Right lobe of liver (tissue), 6 donors: ENCODE results near the gene MAP2. TPM values are rescaled to one million over a fixed set of nuclear protein-coding genes. Genes with fewer than 3 reads are reported as not detected.

ENCODE experiments used
- ATAC-seq, 4 donors: fragments of 200-7000 bp; cut with Tn5 transposase; one replicate each; pipeline ENCODE4 v1.9.1; 2020; ENCODE audit warnings: mild to moderate bottlenecking in 4 of 4, moderate library complexity in 4 of 4
- DNase-seq, 3 donors: peaks; one replicate each; pipeline ENCODE4 v3.0.0-alpha.2; 2020
- H3K27ac ChIP-seq, 3 donors: fragments of 200-600 bp; one replicate each; pipeline ENCODE4 v1.8.0; 2022
- H3K27me3 ChIP-seq, 2 donors: fragments of 200-600 bp; one replicate each; pipeline ENCODE4 v1.8.0; 2022
- H3K36me3 ChIP-seq, 4 donors: fragments of 200-600 bp; sonication (generic) in 1 of 4; one replicate each; pipeline versions ENCODE4 v1.5.1 to v1.8.0; 2017 to 2022; ENCODE audit warnings: control low read depth in 1 of 4
- H3K4me1 ChIP-seq, 4 donors: fragments of 200-600 bp; sonication (generic) in 1 of 4; one replicate each; pipeline versions ENCODE4 v1.5.1 to v1.8.0; 2017 to 2022; ENCODE audit warnings: control low read depth in 1 of 4
- H3K4me3 ChIP-seq, 3 donors: fragments of 200-600 bp; one replicate each; pipeline ENCODE4 v1.8.0; 2022
- H3K9me3 ChIP-seq, 4 donors: fragments of 200-600 bp; sonication (generic) in 1 of 4; one replicate each; pipeline versions ENCODE4 v1.5.1 to v1.8.0; 2017 to 2022; ENCODE audit warnings: control low read depth in 1 of 4
- POLR2A ChIP-seq: fragments of 450-650 bp; IDR thresholded peaks from one replicate; pipeline ENCODE4 v1.6.1; 2017; ENCODE audit warnings: antibody characterized with exemption, mild to moderate bottlenecking
- WGBS: methylation state at CpG from one replicate; pipeline ENCODE4 v1.1.6; 2018; ENCODE audit warnings: low coverage, low lambda C conversion rate; ENCODE audit not compliant: insufficient coverage; ENCODE audit errors: missing lambda C conversion rate; 5-methylcytosine and 5-hydroxymethylcytosine counted together
- intact Hi-C, 2 donors: fragments of 100-400 bp; cut with DNase I; formaldehyde crosslinking; loops; one replicate each; pipeline versions ENCODE4 v1.11.2 to v1.14.1; 2022
- total RNA-seq, 6 experiments: library from RNA; depleted of rRNA in 2 of 6; stranded (reverse); fragments of >200 nt in 2 of 6; fragmentation: NEBNext Ultra II Directional in 3 of 6; extraction: Animal tissue kit (Norgen Biotek cat#: 25700) in 3 of 6; gene quantifications; one replicate each; pipeline versions ENCODE4 v1.1.0 to v1.2.4, GENCODE V29; 2016 to 2023
- TF ChIP-seq, protein P1 (sequence below), 4 donors: fragments of 200-600 bp in 3 of 4; fragments of 450-650 bp in 1 of 4; IDR thresholded peaks; one replicate each; pipeline versions ENCODE4 v1.5.1 to v1.8.0; 2016 to 2022; ENCODE audit warnings: antibody characterized with exemption in 4 of 4, mild to moderate bottlenecking in 2 of 4
- donor health status: DM: no; HTN: yes; CAD: no.
- donor health status: DM: no; HTN: no; CAD: no.
- donor health status: DM: no; HTN: no; CAD: no.
- donor health status: DM: no; HTN: yes; CAD: no.
- donor health status: DM: no; HTN: yes; CAD: no.

MAP2 gene
- total RNA-seq, 6 experiments from 2014 or later = 2.0 to 11.4 (median 3.6) TPM

DNA sequence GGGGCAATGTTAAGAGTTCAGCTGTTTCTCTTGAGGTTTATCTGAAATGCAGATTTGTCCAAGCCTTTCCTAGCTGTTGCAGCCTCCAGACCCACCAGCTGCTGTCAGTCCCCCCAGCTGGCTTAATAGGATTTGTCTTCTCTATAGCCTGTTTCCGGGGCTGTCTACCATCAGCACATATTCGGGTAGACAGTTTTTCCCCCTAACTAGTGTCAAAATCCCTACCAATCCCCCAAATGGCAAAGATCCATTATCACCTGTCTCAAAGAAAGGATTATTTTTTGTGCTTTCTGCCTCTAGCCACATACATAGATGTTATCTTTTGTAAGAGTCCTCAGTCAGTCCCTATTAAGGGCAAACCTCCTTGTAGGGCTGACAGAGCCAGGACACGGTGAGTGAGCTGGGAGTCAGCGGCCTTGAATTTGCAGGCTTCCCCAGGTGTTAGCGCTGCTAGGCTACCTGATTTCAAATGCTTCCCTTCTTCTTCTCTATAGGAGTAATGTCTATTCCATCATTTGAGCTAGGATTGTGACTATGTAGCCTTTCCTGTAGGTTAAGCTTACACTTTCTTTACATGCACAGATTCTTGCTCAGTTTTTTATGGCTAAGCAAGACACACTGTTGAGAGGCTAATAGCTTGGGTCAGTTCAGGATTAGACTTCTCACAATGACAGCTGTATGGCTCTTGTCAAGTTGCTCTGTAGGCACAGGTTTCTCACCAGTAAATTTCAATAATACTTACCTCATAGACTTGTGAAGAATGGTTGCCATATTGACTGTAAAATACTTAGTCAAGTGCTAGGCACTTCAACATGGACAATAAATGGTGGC, 176.7 kb downstream of the MAP2 start:
- Histone ChIP-seq H3K27ac (no peak overlapping the region), H3K9me3 (no peaks in the 10 kb centered on the region), H3K4me3 (no peak overlapping the region), H3K27me3 (no peaks in the 10 kb centered on the region), H3K36me3 (no peaks in the 10 kb centered on the region), H3K4me1 (no peaks in the 10 kb centered on the region)
- TF ChIP-seq, protein P1, sequence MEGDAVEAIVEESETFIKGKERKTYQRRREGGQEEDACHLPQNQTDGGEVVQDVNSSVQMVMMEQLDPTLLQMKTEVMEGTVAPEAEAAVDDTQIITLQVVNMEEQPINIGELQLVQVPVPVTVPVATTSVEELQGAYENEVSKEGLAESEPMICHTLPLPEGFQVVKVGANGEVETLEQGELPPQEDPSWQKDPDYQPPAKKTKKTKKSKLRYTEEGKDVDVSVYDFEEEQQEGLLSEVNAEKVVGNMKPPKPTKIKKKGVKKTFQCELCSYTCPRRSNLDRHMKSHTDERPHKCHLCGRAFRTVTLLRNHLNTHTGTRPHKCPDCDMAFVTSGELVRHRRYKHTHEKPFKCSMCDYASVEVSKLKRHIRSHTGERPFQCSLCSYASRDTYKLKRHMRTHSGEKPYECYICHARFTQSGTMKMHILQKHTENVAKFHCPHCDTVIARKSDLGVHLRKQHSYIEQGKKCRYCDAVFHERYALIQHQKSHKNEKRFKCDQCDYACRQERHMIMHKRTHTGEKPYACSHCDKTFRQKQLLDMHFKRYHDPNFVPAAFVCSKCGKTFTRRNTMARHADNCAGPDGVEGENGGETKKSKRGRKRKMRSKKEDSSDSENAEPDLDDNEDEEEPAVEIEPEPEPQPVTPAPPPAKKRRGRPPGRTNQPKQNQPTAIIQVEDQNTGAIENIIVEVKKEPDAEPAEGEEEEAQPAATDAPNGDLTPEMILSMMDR (IDR thresholded peaks at IDR 0.05) = no peak
- no peak for TF ChIP-seq POLR2A
- 70% methylated on average over 5 of the region's 5 CpGs for WGBS
- no peak for ATAC-seq
- no peak for DNase-seq
- intact Hi-C loops = no loop called here

DNA sequence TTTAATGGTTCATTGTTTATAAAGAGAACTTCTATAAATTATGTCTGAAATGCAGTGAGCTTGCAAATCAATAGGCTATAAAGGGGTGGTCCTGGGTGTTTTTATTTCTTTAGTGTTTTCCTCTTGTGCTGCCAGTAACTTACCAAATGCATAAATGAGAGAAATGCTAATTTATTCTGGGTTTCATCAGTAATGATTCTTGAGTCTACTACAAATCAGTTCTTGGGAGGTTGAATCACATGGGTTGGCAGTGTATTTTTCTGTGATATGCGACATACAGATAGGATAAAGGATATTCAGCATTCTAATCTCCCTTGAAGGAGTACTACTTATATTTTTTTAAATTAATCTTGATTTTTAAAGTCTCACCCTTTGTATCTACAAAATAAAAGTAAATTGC, 177.7 kb downstream of the MAP2 start:
- intact Hi-C loops = no loop called here
- TF ChIP-seq, protein P1 (IDR thresholded peaks at IDR 0.05) = no peak
- TF ChIP-seq POLR2A = no peak

DNA sequence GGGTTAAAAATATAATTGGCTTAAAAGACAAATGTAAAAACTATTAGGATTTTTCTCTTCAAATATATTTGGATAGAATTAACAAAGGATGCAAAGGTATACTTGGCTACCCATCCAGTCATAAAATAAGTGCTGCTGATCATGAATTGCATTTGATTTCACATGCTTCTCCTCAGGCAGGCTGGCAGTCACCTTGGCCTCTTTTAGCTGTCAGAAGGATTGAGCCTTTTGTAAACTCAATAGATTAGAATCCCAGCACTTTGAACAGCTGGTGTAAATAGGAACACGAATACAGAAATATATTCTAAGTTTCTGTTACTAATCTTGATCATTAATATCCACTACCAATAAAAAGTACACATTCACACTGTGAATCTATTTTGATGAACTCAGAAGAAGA, 178.4 kb downstream of the MAP2 start:
- no peak for ATAC-seq
- intact Hi-C loops = no loop called here
- DNase-seq = no peak

More for the DNA sequence above, 177.7 kb downstream of the MAP2 start:
- Histone ChIP-seq H3K9me3 (no peaks in the 10 kb centered on the region), H3K27me3 (no peaks in the 10 kb centered on the region), H3K36me3 (no peaks in the 10 kb centered on the region), H3K4me1 (no peaks in the 10 kb centered on the region), H3K4me3 (no peak overlapping the region), H3K27ac (no peak overlapping the region)
- ATAC-seq = no peak
- WGBS = 79% methylated on average over 1 of the region's 1 CpG
- no peak for DNase-seq

DNA sequence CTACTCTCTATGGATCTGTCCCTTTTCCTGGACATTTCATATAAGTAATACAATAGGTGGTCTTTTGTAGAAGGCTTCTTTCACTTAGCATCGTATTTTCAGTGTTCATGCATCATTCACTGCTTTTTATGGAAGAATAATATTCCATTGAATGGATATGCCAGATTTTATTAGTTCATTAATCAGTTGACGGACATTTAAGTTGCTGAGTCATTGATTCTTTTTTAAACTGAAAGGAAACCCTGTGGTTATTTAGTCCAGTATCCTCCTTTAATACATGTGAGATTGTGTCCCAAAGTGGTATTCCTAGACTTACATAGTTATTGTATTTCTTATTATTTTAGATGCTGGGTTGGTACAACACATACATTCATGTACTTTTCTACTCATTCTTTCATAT, 185.7 kb downstream of the MAP2 start:
- Histone ChIP-seq H3K4me3 (no peak overlapping the region), H3K27ac (no peak overlapping the region), H3K27me3 (no peaks in the 10 kb centered on the region), H3K4me1 (no peaks in the 10 kb centered on the region), H3K9me3 (no peaks in the 10 kb centered on the region), H3K36me3 (no peaks in the 10 kb centered on the region)
- ATAC-seq (no peak), DNase-seq (no peak)
- intact Hi-C loops = no loop called here
- no peak for TF ChIP-seq POLR2A
- TF ChIP-seq, protein P1 (IDR thresholded peaks at IDR 0.05) = no peak
- WGBS = 52% methylated on average over 2 of the region's 2 CpGs

More for the DNA sequence above, 178.4 kb downstream of the MAP2 start:
- WGBS = 47% methylated on average over 1 of the region's 1 CpG
- Histone ChIP-seq H3K36me3 (no peaks in the 10 kb centered on the region), H3K27ac (no peak overlapping the region), H3K4me1 (no peaks in the 10 kb centered on the region), H3K4me3 (no peak overlapping the region), H3K9me3 (no peaks in the 10 kb centered on the region), H3K27me3 (no peaks in the 10 kb centered on the region)
- TF ChIP-seq POLR2A = no peak
- TF ChIP-seq, protein P1 (IDR thresholded peaks at IDR 0.05) = no peak
